Gastrocnemius medialis (tissue), 4 donors: ENCODE data around the gene CORO2B.

Experiments used
- POLR2A ChIP-seq, 2 donors: fragments of 450-650 bp; IDR thresholded peaks; one replicate each; pipeline ENCODE4 v1.6.1; 2017; ENCODE audit warnings: antibody characterized with exemption in 2 of 2, mild to moderate bottlenecking in 2 of 2, moderate library complexity in 2 of 2
- TF ChIP-seq, protein P1 (sequence below), 5 experiments: fragments of 450-650 bp in 3 of 5; fragments of 200-600 bp in 2 of 5; sonication (generic) in 2 of 5; IDR thresholded peaks in 4 of 5; conservative IDR thresholded peaks in 1 of 5; 1 replicate in 4 of 5; 2 replicates in 1 of 5; pipeline ENCODE4 v1.5.1; 2016 to 2019; ENCODE audit warnings: antibody characterized with exemption in 5 of 5, mild to moderate bottlenecking in 3 of 5, moderate library complexity in 3 of 5

DNA sequence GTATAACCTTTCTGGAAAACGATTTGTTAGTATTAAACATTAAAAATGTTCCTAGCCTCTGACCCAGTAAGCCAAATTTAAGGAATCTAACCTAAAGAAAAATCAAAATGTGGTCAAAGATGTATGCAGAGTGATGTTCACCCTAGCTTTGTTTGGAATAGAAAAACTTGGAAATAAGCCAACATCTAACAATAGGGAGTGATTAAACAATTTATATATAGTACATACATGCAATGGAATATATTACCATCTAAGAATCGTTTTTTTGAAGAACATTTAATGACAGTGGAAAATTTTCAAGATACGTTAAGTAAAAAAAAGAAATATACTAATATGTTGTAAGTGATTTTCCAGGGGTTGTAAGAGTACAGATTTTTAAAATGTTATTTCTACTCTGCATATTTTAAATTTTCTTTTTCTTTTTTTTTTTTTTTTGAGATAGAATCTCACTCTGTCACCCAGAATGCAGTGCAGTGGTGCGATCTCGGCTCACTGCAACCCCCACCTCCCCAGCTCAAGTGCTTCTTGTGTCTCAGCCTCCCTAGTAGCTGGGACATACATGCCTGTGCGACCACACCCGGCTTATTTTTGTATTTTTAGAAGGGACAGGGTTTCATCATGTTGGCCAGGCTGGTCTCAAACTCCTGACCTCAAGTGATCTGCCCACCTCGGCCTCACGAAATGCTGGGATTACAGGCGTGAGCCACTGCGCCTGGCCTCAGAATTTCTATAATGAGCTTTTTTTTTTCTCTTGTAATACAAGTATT is 187.0 kb downstream of the CORO2B start:
- TF ChIP-seq POLR2A (IDR thresholded peaks at IDR 0.05): no peak
- TF ChIP-seq, protein P1, sequence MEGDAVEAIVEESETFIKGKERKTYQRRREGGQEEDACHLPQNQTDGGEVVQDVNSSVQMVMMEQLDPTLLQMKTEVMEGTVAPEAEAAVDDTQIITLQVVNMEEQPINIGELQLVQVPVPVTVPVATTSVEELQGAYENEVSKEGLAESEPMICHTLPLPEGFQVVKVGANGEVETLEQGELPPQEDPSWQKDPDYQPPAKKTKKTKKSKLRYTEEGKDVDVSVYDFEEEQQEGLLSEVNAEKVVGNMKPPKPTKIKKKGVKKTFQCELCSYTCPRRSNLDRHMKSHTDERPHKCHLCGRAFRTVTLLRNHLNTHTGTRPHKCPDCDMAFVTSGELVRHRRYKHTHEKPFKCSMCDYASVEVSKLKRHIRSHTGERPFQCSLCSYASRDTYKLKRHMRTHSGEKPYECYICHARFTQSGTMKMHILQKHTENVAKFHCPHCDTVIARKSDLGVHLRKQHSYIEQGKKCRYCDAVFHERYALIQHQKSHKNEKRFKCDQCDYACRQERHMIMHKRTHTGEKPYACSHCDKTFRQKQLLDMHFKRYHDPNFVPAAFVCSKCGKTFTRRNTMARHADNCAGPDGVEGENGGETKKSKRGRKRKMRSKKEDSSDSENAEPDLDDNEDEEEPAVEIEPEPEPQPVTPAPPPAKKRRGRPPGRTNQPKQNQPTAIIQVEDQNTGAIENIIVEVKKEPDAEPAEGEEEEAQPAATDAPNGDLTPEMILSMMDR (IDR thresholded peaks at IDR 0.05 in 4 of 5, conservative IDR thresholded peaks at IDR 0.05 in 1 of 5): no peak
